ENCODE measurements around the gene TBXT.
"Not testable (repeated sequence)": the region's sequence is repeated elsewhere in the genome, so short reads cannot be mapped to it uniquely, and the experiment has no call there.

TBXT gene, protein sequence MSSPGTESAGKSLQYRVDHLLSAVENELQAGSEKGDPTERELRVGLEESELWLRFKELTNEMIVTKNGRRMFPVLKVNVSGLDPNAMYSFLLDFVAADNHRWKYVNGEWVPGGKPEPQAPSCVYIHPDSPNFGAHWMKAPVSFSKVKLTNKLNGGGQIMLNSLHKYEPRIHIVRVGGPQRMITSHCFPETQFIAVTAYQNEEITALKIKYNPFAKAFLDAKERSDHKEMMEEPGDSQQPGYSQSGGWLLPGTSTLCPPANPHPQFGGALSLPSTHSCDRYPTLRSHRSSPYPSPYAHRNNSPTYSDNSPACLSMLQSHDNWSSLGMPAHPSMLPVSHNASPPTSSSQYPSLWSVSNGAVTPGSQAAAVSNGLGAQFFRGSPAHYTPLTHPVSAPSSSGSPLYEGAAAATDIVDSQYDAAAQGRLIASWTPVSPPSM
- 0 to 0.31 reads per million in 2 donors for total RNA-seq

DNA sequence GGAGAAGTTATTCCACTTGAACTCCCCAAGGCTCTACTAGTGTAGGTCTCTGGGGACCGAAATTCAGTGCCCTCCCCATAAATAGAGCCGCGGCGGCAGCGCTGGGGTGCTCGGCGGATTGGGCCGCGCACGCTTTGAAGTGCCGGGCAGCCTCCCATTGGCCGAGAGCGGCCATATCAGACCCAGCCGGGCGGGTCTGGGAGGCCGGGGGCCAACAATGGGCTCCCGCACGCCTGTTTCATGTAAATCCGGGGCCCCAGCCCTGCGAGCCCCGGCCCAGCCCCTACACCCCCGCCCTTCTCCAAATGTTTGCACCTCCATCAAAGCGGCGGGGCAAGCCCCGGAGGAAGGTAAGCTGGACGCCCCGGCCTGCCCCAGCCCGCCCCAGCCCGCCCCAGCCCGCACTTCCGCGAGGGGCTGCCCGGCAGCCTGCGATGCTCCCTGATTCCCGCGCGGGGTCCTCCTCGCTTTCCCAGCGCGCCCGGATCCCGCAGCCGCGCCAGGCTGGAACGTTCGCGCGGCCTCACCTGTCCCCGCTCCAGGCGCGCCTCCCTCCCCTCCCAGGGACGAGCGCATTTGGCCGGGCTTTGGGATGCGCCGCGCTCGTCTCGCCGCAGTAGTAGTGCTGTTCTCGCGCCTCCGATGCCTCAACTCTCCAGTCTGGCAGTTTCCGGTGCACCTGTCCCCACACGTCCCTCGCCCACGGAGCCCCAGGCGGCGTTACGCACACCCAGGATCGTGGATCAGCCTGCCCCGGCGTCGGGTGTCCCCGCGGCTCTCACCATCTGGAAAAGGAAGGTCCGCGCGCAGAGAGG is at the start of gene TBXT:
Gene TBXT, minus strand, starts transcription at position 51 of the 815 bp plus-strand sequence. CDS start 260 bp downstream, outside the sequence.
- DNase-seq: peak in 1 of 5 experiments; percentile 9

DNA sequence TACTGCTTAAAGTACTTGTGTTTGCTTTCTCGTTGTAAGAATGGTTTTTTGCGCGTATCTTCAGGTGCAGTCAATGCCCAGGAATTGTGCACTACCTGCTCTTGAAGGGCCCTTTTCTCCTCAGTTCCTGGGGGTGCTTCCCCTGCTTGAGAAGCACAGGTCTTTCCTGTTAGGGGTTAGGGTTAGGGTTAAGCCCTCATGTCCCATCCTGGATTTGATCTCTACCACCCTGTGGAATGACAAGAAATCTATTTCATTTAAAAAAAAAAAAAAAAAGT is 39.6 kb upstream of the TBXT start:
- no peak for DNase-seq

DNA sequence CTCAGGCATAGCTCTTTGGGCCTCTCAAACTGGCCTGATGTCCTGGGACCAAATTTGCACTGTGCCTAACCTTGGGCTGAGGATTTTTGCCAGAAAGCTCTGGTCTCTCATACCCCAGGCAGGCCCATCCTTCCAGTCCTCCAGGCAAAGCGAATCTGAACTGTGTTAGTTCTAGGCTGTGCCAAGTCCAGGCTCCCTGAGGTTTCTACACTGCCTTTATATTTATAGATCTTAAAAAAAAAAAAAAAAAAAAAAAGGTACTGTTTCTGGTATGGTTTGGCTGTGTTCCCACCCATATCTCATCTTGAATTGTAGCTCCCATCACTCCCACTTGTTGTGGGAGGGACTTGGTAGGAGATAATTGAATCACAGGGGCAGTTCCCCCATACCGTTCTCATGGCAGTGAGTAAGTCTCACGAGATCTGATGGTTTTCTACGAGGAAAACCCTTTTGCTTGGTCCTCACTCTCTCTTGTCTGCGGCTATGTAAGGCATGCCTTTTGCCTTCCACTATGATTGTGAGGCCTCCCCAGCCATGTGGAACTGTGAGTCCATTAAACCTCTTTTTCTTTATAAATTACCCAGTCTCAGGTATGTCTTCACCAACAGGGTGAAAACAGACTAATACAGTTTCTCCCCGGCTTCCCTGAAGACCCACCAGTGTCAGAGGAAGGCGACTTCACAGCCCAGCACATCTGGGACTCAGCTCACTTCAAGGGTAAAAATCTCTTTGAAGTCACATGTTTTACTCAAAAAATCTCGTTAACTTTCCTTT is 39.0 kb upstream of the TBXT start:
- DNase-seq: no peak

DNA sequence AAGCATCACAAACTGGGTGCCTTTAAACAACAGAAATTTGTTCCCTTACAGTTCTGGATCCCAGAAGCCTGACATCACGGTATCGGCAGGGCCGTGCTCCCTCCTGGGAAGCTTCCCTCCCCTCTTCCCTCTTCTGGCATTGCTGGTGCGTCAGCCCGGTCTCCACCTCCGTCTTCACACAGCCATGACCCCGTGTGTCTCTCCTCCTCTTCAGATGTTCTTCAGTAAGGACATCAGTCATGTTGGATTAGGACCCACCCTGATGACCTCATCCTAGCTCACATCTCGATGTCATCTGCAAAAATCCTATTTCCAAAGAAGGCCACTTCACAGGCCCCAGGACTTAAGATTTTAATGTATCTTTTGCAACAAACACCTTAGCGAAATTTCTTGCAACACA is 38.4 kb upstream of the TBXT start:
- DNase-seq: no peak

DNA sequence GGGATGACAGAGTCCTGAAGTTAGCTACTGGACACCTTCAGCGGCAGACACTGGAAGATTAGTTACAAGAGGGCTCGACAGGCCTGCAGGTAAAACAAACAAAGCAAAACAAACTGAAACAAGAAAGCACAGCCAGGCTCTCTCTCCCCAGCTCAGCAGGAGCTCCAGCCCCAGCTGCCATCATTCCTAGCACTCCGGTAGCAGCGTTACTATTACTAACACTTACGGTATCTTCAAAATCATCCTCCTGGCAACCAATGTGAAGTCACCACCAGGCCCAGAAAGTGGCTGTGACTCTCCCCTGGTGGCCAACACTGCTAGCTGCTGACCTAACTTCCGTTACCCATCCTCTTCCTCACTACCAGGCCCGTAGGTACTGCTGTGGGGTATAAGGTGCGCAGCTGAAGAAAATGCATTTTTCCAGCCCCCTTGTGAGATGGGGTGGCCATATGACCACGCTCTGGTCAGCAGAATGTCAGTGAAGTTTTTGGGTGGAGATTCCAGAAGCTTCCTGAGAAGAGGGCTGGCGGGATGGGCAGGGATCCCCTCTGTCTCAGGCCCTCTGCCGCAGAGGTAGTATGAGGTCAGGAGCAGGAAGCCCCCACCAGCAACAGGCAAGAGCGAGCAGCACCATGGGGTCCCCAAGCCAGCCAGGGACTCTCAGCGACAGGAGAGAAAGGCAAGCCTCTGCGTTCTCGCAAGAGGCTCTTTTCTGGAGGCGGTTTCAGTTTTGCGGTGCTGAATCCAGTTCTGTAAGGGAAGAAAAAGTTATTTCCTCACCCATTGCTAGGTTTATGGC is 37.4 kb upstream of the TBXT start:
- DNase-seq: no peak

DNA sequence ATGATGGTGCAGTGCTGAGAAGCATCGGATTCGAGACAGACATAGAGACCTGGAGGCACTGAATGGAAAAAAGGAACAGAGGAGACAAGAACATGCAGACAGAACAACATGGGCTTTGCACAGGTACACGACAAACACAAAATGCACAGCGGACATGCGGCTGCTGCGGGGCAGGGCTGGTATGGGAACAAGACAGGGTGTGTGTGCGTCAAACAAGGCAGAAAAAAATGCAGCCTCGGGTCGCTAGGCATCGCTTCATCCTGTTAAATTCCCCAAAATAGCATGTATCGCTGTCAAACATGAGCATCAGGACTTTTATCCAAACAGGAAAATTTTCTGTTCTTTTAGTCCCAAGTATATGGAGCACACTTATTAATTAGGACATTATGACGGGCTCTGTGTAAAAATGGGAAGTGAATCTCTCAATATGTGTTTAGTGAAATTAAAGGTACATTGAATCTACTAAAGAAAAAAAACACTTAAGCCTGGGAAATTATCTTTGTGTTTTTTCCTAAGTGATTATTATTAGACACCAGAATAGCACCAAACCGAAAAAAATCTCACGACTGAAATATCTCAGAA is 36.1 kb upstream of the TBXT start:
- no peak for DNase-seq

DNA sequence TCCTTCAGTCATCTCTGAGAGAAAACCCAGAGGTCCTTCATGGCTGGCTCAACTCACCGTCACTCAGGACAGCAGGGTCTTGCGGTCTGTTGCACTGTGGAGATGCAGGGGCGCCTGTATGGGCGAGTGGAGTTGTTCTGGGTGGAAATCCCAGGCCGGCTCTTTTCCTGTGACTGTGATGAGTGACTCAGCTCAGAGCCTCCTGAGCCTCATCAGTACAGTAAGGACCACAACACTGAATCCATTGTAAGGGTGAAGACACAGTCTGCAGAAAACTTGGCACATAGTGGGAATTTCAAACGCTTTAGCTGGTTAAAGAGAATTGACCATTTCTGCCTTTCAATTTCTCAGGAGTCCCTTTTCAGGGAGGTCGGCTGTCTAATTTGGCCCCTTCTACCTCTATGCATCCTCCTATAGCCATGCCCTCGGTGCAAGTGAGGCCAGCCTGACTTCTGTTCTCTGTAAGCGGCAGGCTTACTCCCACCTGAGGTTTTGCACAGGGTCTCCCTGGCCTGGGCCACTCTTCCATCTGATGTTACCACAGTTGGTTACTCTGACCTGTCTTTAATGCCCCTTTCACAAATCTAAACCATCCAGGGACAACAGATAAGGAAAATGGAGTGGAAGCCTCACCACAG is 35.5 kb upstream of the TBXT start:
- no peak for DNase-seq

DNA sequence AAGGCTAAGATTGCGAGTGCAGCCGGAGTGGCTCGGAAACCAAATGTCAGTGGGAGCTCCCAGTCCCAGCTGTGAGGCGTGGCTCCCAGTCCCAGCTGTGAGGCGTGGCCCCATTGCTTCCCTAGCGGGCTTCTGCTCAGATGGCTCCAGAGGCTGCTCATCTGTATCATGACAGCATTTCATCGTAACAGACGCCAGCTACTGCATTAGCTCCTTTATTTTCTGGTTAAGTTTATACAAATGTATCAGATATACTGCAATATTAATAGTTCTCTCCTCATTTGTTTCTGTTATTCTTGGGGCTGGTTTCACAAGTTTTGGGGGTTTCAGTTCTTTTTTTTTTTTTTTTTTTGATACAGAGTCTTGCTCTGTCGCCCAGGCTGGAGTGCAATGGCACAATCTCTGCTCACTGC is 34.7 kb upstream of the TBXT start:
- DNase-seq: no peak

DNA sequence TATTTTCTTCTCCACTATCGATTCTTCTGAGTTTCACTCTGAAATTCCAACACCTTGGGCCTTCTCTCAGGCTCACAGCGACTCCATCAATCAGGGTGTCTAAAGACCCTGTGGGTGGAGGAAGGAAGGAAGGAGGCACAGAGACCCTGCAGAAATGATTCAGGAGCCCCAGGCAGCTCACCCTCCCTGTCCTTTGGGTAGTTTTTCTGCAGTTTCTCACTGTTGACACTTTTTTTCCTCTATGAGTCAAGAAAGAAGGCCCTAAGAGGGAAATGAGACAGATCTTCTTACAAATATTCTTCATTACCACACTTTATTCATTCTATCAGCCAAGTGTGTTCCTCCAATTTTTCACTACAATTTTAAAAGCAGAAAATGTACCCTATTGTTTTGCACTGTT is 34.2 kb upstream of the TBXT start:
- no peak for DNase-seq

DNA sequence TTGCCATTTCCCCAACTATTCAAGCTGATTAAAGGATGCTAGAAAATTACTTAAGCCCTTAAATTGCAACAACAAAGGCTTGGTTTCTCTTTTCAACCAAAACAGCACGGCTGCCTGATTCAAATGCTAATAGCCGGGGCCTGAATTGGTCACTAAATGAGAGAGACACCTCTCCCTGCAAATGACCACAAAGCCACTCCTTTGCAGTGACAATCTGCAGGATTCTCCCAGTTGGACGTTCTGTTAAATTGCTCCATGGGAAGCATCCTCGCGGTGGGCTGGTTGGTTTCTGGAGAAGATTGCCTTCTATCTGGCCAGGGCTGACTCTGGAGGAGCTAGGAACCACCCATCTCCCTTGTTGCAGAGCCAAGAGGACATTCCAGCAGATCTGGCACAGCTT is 29.7 kb upstream of the TBXT start:
- DNase-seq: no peak

DNA sequence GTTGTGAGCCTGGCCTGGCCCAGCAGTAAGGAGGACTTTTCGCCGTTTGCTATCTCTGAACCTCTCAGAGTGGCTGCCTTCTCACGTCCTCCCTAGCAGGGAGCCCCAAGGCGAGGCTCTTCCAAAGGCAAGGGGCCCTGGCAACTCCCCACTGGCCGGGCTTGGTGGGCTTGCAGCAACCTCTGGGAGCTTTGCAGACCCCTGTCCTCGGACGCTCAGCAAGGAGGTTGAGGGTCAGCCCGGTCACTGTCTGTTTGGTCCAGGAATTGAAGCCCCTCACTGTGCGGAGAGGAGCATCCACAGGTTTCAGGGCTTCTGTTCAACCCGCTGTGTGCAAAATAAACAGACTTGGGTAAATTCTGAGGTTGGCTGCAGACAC is 28.2 kb upstream of the TBXT start:
- DNase-seq: no peak

DNA sequence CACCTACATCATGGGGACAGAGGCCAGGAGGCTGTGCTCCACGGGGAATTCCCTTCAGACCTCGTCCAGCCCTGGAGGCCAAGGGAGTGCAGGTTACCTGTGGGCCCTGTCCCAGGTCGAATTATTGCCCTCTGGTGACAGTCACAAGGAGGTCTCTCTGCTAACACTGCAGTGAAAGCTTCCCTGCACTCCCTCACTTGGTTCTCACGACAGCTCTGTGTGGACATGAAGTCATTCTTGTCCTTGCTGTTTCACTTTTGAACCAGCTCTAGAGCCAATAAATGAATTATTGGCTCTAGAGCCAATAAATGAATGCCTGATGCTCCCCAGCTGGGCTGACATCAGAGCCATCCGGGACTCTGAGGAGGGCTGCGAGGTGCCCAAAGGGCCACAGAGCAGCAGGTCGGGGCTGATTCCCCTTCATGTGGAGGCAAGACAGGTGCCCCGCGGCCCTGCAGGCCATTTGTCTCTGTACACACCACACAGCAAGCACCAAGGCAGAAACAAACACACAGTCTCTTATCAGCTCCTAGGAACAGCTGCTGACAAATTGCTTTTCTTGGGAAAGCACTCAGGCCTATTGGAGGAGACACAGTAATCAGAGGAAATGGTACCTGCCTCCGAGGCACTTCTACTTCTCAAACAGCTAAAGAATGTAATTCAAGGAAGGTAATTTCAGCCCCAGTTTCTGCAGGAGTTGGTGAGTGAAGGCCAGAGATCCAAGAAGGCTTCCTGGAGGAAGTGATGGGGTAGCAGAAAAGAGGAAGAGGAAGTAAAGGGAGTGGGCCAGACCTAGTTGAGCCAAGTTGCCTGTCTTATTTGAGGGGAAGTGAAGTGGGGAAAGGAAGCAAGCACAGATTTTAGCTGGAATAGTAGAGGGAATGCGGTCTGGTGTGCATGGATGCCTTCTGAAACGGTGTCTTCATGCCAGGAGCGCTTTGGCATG is 27.5 kb upstream of the TBXT start:
- DNase-seq: no peak

DNA sequence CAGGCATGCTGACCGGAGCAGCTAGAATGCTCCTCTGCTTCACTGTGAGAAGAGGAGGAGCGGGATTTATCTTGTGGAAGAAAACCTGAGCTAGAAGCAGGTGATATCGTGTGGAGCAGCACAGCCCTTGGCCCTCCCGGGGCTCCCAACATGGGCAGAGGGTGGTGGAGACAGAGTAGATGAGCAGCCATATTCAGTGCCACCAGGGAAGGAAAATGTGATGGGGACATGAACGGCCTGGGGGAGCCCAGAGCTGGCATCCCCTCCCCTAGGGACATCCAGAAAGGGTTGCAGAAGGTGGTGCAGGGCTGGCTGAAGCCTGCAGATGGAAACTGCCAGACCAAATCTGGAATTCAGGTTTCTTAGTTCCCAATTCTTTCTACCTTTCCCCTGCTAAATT is 24.9 kb upstream of the TBXT start:
- DNase-seq: no peak

DNA sequence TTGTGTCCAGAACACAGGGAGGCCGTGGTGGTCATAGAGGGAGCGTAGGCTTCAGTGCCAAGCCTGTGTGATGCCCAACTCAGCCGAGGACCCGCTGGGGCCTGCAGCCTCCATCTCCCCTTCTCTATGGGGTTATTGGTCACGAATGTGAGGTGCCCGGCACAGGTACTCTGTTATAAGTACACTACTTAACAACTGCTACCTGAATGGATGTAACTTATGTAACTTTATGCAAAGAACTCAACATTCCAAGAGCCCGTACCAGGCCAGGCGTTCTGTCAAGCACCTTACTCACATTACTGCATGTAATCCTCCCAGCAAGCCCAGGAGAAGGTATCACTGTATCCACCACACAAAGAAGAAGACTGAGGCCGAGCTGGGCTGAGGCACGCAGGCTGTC is 24.5 kb upstream of the TBXT start:
- DNase-seq: no peak

DNA sequence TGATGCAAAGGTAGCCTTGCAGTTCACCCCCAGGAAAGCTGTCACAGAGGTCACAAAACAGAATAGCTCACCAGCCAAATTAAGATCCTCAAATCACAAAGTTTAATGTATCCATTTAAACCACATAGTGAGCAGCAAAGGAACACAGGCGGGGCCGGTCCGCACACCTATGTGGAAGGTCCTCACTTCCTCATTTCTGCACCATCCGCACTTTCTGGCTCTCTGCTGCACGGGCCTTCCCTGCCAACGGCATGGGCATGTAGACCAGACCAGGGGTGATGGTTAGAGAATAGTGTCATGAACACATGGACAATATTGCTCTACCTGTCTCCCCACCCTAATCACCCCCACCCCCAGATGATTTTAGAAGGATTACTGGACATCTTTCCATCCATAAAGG is 12.1 kb upstream of the TBXT start:
- no peak for DNase-seq

DNA sequence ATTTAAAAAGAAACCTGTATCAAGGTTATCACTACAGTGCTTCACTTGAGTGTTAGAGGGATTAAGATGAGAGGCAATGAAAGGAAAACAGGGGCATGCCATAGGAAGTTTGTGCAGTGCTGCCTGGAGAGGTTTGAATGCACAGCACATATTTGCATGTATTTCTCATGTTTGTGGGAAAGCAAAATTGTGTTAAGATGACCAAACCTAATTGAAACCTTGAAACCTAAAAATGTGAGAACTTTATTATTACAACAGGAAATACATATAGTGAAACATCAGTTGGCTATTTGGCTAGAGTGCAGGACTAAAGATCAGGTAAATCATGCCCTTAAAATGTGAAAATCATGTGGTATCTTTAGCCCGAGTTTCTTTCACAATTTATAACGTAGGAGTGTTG is 8.5 kb upstream of the TBXT start:
- DNase-seq: no peak

DNA sequence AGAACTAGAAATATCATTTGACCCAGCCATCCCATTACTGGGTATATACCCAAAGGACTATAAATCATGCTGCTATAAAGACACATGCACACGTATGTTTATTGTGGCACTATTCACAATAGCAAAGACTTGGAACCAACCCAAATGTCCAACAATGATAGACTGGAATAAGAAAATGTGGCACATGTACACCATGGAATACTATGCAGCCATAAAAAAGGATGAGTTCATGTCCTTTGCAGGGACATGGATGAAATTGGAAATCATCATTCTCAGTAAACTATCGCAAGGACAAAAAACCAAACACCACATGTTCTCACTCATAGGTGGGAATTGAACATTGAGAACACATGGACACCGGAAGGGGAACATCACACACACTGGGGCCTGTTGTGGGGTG is 7.4 kb upstream of the TBXT start:
- not testable (repeated sequence) for DNase-seq

DNA sequence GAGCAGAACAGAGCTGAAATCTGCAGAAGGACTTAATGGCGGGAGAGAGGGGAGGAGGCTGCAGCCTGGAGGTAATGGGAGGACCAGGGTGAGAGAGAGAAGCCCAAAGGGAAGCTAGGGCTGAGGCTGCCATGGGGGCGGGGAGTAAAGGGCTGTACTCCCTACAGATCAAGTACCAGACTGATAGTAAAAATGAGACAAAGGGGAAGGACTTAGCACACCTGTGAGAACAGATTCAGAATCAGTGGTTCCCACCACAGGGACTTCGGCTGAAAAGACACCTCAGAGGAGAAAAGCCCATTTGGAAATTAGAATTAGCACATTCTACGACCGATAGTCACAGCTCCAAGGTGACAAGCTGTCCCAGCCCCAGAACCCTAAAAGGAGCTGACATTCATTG is 6.4 kb upstream of the TBXT start:
- DNase-seq: no peak

DNA sequence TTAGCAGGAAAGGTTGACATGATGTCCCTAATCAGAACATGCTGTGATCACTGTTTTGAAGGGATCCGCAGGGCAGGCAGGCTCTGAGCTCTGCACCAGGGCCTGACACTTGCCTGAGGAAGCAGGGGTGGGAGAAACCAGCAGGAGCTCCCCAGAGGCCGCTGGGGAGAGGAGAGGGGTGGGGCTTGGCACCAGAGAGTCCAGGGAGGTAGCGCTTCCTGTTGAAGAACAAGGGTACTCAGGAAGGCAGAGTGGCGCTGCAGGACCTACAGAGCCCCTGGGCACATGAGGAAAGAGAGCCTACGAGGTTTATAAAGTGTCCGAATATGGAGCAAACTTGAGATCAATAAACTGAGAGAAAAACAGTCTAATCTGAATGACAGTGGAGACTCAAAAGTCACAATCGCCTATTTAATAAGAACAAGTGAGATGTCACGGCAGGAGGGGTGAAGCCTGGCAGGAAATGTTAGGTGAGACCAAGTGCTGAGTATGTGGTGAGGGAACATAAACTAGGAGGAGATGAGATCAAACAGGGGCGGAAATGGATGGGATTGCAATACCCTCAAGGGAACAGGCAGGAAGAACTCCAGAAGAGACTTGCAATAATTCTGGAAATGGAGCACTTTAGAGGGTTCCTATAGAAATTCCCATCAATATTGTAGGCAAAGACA is 5.8 kb upstream of the TBXT start:
- no peak for DNase-seq

DNA sequence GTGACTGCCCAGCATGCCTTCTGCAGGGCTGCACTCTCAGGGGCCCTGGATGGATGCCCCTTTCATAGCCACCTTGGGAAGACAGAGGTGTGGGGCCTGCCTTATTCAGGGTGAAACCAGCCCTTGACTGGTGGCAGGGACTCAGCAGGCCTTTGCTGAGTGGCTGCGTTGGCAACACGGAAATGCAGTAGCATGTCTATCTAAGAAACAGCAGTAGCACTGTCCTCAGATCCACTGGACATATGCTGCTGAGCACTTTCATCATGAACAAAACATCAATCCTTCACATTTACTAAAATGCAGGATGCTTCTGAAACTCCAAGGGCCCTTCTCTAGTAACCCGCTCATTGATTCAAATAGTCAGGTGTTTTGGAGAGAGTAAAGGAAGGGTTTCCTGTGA is 4.9 kb upstream of the TBXT start:
- no peak for DNase-seq
